Tibial artery (tissue), 4 donors: ENCODE measurements around the gene SLC13A3.

ENCODE experiments used
- DNase-seq, 2 donors: peaks; one replicate each; pipeline ENCODE4 v3.0.0-alpha.2; 2019
- H3K27ac ChIP-seq, 2 donors: fragments of 200-600 bp; sonication (generic) in 1 of 2; 1 replicate in 1 of 2; 2 replicates in 1 of 2; pipeline ENCODE4 v1.5.1; 2018 to 2019; ENCODE audit warnings: mild to moderate bottlenecking in 1 of 2
- H3K27me3 ChIP-seq, 2 donors: fragments of 200-600 bp; sonication (generic) in 1 of 2; one replicate each; pipeline versions ENCODE4 v1.5.1 to v1.6.0; 2016 to 2019
- H3K36me3 ChIP-seq, 3 donors: fragments of 200-600 bp; sonication (generic) in 2 of 3; one replicate each; pipeline ENCODE4 v1.5.1; 2016 to 2019; ENCODE audit warnings: mild to moderate bottlenecking in 2 of 3
- H3K4me1 ChIP-seq, 4 donors: fragments of 200-600 bp; sonication (generic) in 2 of 4; 1 replicate in 3 of 4; 2 replicates in 1 of 4; pipeline ENCODE4 v1.5.1; 2016 to 2019
- H3K4me3 ChIP-seq, 2 donors: fragments of 200-600 bp; sonication (generic) in 1 of 2; 1 replicate in 1 of 2; 2 replicates in 1 of 2; pipeline ENCODE4 v1.5.1; 2018 to 2019; ENCODE audit warnings: mild to moderate bottlenecking in 2 of 2
- H3K9me3 ChIP-seq, 3 donors: fragments of 200-600 bp; sonication (generic) in 1 of 3; one replicate each; pipeline ENCODE4 v1.5.1; 2016 to 2019
- CTCF ChIP-seq, 2 experiments: fragments of 200-600 bp in 1 of 2; fragments of 450-650 bp in 1 of 2; IDR thresholded peaks; one replicate each; pipeline ENCODE4 v1.5.1; 2017 to 2019; ENCODE audit warnings: antibody characterized with exemption in 2 of 2, mild to moderate bottlenecking in 1 of 2, moderate library complexity in 1 of 2
- intact Hi-C: fragments of 100-400 bp; cut with DNase I; formaldehyde crosslinking; loops from one replicate; pipeline ENCODE4 v1.15.0; 2023; ENCODE audit warnings: low total_unique reads

The SLC13A3 gene

GRCh38 chr20:46562373-46563169 lies 88.7 kb downstream of the SLC13A3 start:
- H3K4me3 ChIP-seq, result peak overlapping the region; percentile 38 to 47
- no peaks in the 10 kb centered on the region for H3K27me3 ChIP-seq
- DNase-seq, result peak; percentile 80 to 85
- TF ChIP-seq CTCF (IDR thresholded peaks at IDR 0.05), result peak; percentile 72 to 88
- H3K27ac ChIP-seq, result peak overlapping the region; percentile 58 to 74
- H3K4me1 ChIP-seq, result peaks cover 0 to 16% (median 5%) of the 10 kb centered on the region in 4 donors
- H3K9me3 ChIP-seq, result no peaks in the 10 kb centered on the region
- H3K36me3 ChIP-seq, result no peaks in the 10 kb centered on the region
- intact Hi-C loops, result no loop called here

DNA sequence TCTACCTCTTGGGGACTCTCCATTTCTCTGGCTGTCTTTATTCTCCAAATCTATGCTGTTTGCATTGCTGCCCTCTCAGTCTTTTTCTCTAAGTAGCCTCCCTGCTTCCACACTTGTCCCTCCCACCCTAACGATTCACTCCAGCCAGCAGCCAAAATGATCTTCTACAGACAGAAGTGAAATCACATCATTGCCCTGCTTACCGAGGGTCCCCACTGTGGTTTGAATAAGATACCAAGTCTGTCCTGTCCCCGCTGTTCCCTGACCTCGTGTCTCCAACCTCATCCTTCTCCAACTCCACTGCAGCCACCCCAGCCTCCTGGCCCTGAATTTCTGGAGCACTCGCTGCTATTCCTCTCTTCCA lies 89.3 kb downstream of the SLC13A3 start:
- Histone ChIP-seq H3K36me3 (no peaks in the 10 kb centered on the region), H3K27me3 (no peaks in the 10 kb centered on the region), H3K4me3 (peak overlapping the region; percentile 38 to 47), H3K27ac (peak overlapping the region; percentile 58 to 74), H3K4me1 (peaks cover 0 to 21% (median 5%) of the 10 kb centered on the region in 4 donors), H3K9me3 (no peaks in the 10 kb centered on the region)
- TF ChIP-seq CTCF (IDR thresholded peaks at IDR 0.05), result no peak
- intact Hi-C loops, result no loop called here
- DNase-seq, result no peak

DNA sequence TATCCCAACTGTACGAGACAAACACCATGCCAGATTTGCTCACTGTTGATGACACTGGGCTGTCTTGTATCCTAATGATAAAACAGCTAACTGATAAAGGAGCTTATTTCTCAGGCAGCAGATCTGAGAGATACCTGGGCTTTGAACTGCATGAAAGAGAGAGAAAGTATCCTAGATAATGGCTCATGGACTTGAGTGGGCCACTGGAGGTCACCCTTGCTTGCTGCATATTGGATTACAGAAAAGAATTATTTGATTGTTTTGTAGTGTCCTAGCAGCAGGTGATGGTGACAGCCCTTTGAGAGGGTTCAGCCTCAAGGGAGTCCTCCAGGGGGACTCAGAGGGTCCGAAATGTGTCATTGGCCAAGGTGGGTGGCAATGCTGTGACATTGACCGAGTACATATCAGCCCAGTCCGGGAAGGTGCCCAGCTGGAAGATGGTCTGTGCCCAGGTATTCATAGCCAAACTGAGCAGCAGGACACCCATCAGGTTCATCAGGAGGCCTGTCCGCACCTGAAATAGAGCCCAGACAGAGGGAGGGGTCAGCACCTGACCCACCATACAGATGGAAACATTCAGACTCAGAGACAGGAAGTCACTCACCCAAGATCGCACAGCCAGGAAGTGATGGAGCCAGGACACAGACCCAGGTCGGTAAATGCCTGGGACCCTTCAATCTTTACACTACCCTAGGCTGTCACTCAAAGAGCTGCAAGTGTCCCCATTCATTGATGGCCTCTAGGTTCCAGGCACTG lies 91.4 kb downstream of the SLC13A3 start:
- Histone ChIP-seq H3K27me3 (peaks cover 0 to 9% of the 10 kb centered on the region in 2 donors), H3K9me3 (no peaks in the 10 kb centered on the region), H3K27ac (no peak overlapping the region), H3K4me1 (peaks cover 0 to 21% (median 5%) of the 10 kb centered on the region in 4 donors), H3K36me3 (no peaks in the 10 kb centered on the region), H3K4me3 (no peak overlapping the region)
- no peak for DNase-seq
- TF ChIP-seq CTCF (IDR thresholded peaks at IDR 0.05), result no peak
- intact Hi-C loops, result no loop called here

DNA sequence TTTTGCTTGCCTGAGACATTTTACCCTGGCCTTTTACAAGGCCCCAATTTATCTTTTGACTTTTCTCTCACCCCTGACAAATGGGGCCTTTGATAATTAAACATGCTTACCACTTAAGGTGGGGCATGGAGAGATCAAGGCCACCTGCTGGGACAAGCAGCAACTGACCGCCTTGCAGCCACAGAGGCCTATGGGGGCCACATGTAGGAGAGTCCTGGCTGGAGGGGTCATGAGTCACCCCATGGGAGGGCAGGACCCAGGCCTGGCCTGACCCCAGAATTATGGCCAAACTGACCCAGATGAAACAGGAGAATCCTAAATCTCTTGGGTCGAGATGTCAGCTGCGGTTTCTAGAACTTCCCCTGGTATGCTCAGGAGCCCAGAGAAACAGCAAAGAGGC lies 92.3 kb downstream of the SLC13A3 start:
- Histone ChIP-seq H3K27ac (no peak overlapping the region), H3K36me3 (no peaks in the 10 kb centered on the region), H3K27me3 (peaks cover 0 to 9% of the 10 kb centered on the region in 2 donors), H3K9me3 (no peaks in the 10 kb centered on the region), H3K4me1 (peaks cover 0 to 21% (median 5%) of the 10 kb centered on the region in 4 donors), H3K4me3 (no peak overlapping the region)
- TF ChIP-seq CTCF (IDR thresholded peaks at IDR 0.05), result no peak
- intact Hi-C loops, result no loop called here
- no peak for DNase-seq

- Histone ChIP-seq H3K27ac (no peak overlapping the region), H3K4me1 (peaks cover 0 to 21% (median 5%) of the 10 kb centered on the region in 4 donors), H3K27me3 (peaks cover 0 to 9% of the 10 kb centered on the region in 2 donors), H3K4me3 (no peak overlapping the region), H3K36me3 (no peaks in the 10 kb centered on the region), H3K9me3 (no peaks in the 10 kb centered on the region)
- peak in 1 of 2 donors; percentile 31 for DNase-seq
- TF ChIP-seq CTCF (IDR thresholded peaks at IDR 0.05), result no peak
- intact Hi-C loops, result no loop called here
Measured at GRCh38 chr20:46558511-46558959, 92.7 kb downstream of the SLC13A3 start.
